ENCODE measurements around the gene PLPP1.

DNA sequence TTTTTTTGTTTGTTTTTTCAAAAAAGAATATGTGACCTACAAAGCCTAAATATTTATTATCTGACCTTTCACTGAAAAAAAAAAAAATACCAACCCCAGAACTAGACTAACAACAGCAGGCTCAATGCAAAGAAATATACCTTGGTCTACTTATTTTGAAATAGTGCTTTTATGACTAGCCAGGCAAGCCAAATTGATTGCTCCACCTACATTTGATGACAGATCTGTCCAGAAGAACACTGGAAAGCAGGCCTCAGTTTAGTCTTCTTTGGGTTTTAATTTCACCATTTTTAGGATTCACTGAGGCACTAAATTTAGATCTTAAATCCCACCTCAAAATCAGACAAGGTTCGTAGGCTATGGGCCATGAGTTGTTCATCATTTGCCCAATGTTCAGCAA is 97.3 kb downstream of the PLPP1 start:
- TF ChIP-seq EZH2 (IDR thresholded peaks at IDR 0.05; ENCODE audit: low read depth, unreplicated experiment) (no peak), POLR2AphosphoS5 (IDR thresholded peaks at IDR 0.05; ENCODE audit: low read depth) (no peak), CREB1 (CRISPR knock-in tag; IDR thresholded peaks at IDR 0.05; ENCODE audit: low read depth) (no peak), EZH2phosphoT487 (IDR thresholded peaks at IDR 0.05; ENCODE audit: unreplicated experiment) (no peak), ZNF331 (CRISPR knock-in tag; IDR thresholded peaks at IDR 0.05; ENCODE audit: low read depth) (no peak), JUNB (IDR thresholded peaks at IDR 0.05; ENCODE audit: unreplicated experiment) (no peak), ZNF114 (CRISPR knock-in tag; IDR thresholded peaks at IDR 0.05) (no peak), STAT1 (IDR thresholded peaks at IDR 0.05; ENCODE audit: unreplicated experiment) (no peak), NANOG (IDR thresholded peaks at IDR 0.05; ENCODE audit: borderline replicate concordance) (no peak)
- TF ChIP-seq, protein P1, sequence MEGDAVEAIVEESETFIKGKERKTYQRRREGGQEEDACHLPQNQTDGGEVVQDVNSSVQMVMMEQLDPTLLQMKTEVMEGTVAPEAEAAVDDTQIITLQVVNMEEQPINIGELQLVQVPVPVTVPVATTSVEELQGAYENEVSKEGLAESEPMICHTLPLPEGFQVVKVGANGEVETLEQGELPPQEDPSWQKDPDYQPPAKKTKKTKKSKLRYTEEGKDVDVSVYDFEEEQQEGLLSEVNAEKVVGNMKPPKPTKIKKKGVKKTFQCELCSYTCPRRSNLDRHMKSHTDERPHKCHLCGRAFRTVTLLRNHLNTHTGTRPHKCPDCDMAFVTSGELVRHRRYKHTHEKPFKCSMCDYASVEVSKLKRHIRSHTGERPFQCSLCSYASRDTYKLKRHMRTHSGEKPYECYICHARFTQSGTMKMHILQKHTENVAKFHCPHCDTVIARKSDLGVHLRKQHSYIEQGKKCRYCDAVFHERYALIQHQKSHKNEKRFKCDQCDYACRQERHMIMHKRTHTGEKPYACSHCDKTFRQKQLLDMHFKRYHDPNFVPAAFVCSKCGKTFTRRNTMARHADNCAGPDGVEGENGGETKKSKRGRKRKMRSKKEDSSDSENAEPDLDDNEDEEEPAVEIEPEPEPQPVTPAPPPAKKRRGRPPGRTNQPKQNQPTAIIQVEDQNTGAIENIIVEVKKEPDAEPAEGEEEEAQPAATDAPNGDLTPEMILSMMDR (conservative IDR thresholded peaks at IDR 0.05; ENCODE audit: low read depth in 2 of 2) = no peak
- TF ChIP-seq, protein P2, sequence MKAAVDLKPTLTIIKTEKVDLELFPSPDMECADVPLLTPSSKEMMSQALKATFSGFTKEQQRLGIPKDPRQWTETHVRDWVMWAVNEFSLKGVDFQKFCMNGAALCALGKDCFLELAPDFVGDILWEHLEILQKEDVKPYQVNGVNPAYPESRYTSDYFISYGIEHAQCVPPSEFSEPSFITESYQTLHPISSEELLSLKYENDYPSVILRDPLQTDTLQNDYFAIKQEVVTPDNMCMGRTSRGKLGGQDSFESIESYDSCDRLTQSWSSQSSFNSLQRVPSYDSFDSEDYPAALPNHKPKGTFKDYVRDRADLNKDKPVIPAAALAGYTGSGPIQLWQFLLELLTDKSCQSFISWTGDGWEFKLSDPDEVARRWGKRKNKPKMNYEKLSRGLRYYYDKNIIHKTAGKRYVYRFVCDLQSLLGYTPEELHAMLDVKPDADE (IDR thresholded peaks at IDR 0.05) = no peak
- TF ChIP-seq, protein P3, sequence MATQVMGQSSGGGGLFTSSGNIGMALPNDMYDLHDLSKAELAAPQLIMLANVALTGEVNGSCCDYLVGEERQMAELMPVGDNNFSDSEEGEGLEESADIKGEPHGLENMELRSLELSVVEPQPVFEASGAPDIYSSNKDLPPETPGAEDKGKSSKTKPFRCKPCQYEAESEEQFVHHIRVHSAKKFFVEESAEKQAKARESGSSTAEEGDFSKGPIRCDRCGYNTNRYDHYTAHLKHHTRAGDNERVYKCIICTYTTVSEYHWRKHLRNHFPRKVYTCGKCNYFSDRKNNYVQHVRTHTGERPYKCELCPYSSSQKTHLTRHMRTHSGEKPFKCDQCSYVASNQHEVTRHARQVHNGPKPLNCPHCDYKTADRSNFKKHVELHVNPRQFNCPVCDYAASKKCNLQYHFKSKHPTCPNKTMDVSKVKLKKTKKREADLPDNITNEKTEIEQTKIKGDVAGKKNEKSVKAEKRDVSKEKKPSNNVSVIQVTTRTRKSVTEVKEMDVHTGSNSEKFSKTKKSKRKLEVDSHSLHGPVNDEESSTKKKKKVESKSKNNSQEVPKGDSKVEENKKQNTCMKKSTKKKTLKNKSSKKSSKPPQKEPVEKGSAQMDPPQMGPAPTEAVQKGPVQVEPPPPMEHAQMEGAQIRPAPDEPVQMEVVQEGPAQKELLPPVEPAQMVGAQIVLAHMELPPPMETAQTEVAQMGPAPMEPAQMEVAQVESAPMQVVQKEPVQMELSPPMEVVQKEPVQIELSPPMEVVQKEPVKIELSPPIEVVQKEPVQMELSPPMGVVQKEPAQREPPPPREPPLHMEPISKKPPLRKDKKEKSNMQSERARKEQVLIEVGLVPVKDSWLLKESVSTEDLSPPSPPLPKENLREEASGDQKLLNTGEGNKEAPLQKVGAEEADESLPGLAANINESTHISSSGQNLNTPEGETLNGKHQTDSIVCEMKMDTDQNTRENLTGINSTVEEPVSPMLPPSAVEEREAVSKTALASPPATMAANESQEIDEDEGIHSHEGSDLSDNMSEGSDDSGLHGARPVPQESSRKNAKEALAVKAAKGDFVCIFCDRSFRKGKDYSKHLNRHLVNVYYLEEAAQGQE (IDR thresholded peaks at IDR 0.05; ENCODE audit: unreplicated experiment) = no peak
- TF ChIP-seq, protein P4, sequence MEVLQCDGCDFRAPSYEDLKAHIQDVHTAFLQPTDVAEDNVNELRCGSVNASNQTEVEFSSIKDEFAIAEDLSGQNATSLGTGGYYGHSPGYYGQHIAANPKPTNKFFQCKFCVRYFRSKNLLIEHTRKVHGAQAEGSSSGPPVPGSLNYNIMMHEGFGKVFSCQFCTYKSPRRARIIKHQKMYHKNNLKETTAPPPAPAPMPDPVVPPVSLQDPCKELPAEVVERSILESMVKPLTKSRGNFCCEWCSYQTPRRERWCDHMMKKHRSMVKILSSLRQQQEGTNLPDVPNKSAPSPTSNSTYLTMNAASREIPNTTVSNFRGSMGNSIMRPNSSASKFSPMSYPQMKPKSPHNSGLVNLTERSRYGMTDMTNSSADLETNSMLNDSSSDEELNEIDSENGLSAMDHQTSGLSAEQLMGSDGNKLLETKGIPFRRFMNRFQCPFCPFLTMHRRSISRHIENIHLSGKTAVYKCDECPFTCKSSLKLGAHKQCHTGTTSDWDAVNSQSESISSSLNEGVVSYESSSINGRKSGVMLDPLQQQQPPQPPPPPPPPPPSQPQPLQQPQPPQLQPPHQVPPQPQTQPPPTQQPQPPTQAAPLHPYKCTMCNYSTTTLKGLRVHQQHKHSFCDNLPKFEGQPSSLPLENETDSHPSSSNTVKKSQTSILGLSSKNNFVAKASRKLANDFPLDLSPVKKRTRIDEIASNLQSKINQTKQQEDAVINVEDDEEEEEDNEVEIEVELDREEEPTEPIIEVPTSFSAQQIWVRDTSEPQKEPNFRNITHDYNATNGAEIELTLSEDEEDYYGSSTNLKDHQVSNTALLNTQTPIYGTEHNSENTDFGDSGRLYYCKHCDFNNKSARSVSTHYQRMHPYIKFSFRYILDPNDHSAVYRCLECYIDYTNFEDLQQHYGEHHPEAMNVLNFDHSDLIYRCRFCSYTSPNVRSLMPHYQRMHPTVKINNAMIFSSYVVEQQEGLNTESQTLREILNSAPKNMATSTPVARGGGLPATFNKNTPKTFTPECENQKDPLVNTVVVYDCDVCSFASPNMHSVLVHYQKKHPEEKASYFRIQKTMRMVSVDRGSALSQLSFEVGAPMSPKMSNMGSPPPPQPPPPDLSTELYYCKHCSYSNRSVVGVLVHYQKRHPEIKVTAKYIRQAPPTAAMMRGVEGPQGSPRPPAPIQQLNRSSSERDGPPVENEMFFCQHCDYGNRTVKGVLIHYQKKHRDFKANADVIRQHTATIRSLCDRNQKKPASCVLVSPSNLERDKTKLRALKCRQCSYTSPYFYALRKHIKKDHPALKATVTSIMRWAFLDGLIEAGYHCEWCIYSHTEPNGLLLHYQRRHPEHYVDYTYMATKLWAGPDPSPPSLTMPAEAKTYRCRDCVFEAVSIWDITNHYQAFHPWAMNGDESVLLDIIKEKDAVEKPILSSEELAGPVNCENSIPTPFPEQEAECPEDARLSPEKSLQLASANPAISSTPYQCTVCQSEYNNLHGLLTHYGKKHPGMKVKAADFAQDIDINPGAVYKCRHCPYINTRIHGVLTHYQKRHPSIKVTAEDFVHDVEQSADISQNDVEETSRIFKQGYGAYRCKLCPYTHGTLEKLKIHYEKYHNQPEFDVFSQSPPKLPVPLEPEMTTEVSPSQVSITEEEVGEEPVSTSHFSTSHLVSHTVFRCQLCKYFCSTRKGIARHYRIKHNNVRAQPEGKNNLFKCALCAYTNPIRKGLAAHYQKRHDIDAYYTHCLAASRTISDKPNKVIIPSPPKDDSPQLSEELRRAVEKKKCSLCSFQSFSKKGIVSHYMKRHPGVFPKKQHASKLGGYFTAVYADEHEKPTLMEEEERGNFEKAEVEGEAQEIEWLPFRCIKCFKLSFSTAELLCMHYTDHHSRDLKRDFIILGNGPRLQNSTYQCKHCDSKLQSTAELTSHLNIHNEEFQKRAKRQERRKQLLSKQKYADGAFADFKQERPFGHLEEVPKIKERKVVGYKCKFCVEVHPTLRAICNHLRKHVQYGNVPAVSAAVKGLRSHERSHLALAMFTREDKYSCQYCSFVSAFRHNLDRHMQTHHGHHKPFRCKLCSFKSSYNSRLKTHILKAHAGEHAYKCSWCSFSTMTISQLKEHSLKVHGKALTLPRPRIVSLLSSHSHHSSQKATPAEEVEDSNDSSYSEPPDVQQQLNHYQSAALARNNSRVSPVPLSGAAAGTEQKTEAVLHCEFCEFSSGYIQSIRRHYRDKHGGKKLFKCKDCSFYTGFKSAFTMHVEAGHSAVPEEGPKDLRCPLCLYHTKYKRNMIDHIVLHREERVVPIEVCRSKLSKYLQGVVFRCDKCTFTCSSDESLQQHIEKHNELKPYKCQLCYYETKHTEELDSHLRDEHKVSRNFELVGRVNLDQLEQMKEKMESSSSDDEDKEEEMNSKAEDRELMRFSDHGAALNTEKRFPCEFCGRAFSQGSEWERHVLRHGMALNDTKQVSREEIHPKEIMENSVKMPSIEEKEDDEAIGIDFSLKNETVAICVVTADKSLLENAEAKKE (CRISPR knock-in tag; IDR thresholded peaks at IDR 0.05) = no peak
